T-helper 17 cell (primary cell): ENCODE measurements around the gene F13B. TPM values are rescaled to one million over a fixed set of nuclear protein-coding genes. Genes with fewer than 3 reads are reported as not detected.
"Not testable (repeated sequence)": the region's sequence is repeated elsewhere in the genome, so short reads cannot be mapped to it uniquely, and the experiment has no call there.

Experiments
- ATAC-seq: fragments of 150-1000 bp; cut with Tn5 transposase; 2 replicates; pipeline ENCODE4 v1.10.0; 2021; ENCODE audit warnings: mild to moderate bottlenecking, moderate library complexity
- DNase-seq, 3 donors: peaks; one replicate each; pipeline versions ENCODE4 v3.0.0 to v3.0.0-alpha.2; 2020 to 2021
- H3K9me3 ChIP-seq: one replicate; pipeline ENCODE4 v1.7.0; 2013; ENCODE audit warnings: low read length, mild to moderate bottlenecking; ENCODE audit not compliant: control insufficient read depth, poor library complexity, severe bottlenecking
- H3K27ac Mint-ChIP-seq: one replicate; pipeline ENCODE4 v1.8.0; 2022; ENCODE audit warnings: mild to moderate bottlenecking, moderate library complexity, mixed read lengths
- H3K27me3 Mint-ChIP-seq: one replicate; pipeline ENCODE4 v1.8.0; 2022; ENCODE audit warnings: mixed read lengths
- H3K36me3 Mint-ChIP-seq: one replicate; pipeline ENCODE4 v1.8.0; 2022; ENCODE audit warnings: low read depth, mixed read lengths
- H3K4me1 Mint-ChIP-seq: one replicate; pipeline ENCODE4 v1.8.0; 2022; ENCODE audit warnings: mild to moderate bottlenecking, mixed read lengths
- H3K4me3 Mint-ChIP-seq: one replicate; pipeline ENCODE4 v1.8.0; 2022; ENCODE audit warnings: mild to moderate bottlenecking, moderate library complexity, mixed read lengths
- total RNA-seq, 4 donors: library from RNA in 2 of 4; stranded (reverse) in 2 of 4; gene quantifications; one replicate each; pipeline ENCODE4 v1.2.3 and lab custom pipeline; 2022 to 2026

Gene F13B
- total RNA-seq, 2 donors from 2014 or later, result not detected

DNA sequence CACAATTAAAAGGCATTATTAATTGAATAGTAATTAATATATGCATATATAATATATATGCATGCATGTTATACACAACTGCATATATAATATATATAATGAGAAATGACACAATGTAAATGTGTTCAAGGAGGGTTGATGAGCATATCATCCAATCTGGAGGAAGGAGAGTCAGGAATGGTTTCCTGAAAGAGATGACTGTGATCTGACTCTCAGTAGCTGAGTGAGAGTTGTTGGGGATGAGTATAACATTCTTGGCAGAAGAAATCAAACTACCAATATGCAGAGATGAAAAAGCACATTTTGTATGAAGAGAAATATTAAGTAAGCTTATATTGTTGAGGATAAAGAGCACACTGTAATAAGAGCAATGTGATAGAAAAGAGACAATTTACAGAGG lies 37.3 kb downstream of the F13B start:
- H3K27me3 Mint-ChIP-seq, result peaks cover 4% of the 10 kb centered on the region
- H3K4me3 Mint-ChIP-seq, result no peak overlapping the region
- peaks cover 2% of the 10 kb centered on the region for H3K36me3 Mint-ChIP-seq
- no peaks in the 10 kb centered on the region for H3K4me1 Mint-ChIP-seq
- no peak for ATAC-seq
- no peaks in the 10 kb centered on the region for H3K9me3 ChIP-seq
- DNase-seq, result no peak
- no peak overlapping the region for H3K27ac Mint-ChIP-seq

DNA sequence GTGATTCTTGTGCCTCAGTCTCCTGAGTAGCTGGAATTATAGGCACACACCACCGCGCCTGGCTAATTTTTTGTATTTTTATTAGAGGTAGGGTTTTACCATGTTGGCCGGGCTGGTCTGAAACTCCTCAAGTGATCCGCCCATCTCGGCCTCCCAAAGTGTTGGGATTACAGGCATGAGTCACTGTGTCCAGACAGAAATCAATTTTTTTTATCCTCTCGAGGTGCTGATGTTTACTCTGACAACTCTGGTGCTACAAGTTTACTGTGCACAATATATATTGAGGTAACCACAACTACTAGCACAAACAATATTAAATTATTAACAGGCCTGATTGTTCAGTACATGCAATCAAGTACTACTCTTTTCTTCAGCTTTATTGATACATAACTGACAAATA lies 39.7 kb downstream of the F13B start:
- no peaks in the 10 kb centered on the region for H3K4me1 Mint-ChIP-seq
- H3K9me3 ChIP-seq, result no peaks in the 10 kb centered on the region
- DNase-seq (no peak), ATAC-seq (no peak)
- H3K4me3 Mint-ChIP-seq, result no peak overlapping the region
- H3K36me3 Mint-ChIP-seq, result no peaks in the 10 kb centered on the region
- no peaks in the 10 kb centered on the region for H3K27me3 Mint-ChIP-seq
- H3K27ac Mint-ChIP-seq, result no peak overlapping the region

DNA sequence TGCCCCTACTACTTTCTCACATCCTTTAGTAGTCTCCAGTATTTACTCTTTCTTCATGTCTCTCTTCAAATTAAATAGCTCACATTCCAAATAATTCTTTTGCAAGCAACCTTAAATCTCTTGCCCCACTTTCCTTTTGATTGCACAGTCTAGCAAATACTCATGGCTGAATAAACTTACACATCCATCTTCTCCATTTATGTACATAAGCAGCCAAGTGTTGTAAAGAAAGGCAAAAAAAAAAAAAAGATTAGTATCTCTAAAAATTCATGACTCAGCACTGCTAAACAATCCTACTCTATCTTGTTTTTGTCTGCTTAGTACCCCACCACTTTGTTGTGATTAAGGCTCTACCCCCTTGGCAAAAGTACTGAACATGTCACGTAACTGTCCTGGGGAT lies 42.6 kb downstream of the F13B start:
- Mint-ChIP-seq H3K4me3 (no peak overlapping the region), H3K27me3 (no peaks in the 10 kb centered on the region), H3K27ac (no peak overlapping the region), H3K36me3 (no peaks in the 10 kb centered on the region), H3K4me1 (no peaks in the 10 kb centered on the region)
- H3K9me3 ChIP-seq, result no peaks in the 10 kb centered on the region
- no peak for DNase-seq
- ATAC-seq, result no peak

DNA sequence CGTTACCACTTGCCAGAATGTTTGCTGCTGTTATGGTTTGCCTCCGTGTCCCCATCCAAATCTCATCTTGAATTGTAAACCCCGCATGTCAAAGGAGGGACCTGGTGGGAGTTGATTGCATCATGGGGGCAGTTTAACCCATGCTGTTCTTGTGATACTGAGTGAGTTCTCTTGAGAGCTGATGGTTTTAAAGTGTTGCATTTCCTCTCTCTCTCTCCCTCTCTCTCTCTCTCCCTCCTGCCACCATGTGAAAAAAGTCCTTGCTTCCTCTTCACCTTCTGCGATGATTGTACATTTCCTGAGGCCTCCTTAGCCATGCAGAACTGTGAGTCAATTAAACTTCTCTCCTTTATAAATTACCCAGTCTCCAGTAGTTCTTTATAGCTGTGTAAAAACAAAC lies 45.3 kb downstream of the F13B start:
- no peak for ATAC-seq
- no peaks in the 10 kb centered on the region for H3K27me3 Mint-ChIP-seq
- H3K9me3 ChIP-seq, result no peaks in the 10 kb centered on the region
- no peaks in the 10 kb centered on the region for H3K36me3 Mint-ChIP-seq
- H3K27ac Mint-ChIP-seq, result no peak overlapping the region
- no peaks in the 10 kb centered on the region for H3K4me1 Mint-ChIP-seq
- no peak for DNase-seq
- H3K4me3 Mint-ChIP-seq, result no peak overlapping the region

DNA sequence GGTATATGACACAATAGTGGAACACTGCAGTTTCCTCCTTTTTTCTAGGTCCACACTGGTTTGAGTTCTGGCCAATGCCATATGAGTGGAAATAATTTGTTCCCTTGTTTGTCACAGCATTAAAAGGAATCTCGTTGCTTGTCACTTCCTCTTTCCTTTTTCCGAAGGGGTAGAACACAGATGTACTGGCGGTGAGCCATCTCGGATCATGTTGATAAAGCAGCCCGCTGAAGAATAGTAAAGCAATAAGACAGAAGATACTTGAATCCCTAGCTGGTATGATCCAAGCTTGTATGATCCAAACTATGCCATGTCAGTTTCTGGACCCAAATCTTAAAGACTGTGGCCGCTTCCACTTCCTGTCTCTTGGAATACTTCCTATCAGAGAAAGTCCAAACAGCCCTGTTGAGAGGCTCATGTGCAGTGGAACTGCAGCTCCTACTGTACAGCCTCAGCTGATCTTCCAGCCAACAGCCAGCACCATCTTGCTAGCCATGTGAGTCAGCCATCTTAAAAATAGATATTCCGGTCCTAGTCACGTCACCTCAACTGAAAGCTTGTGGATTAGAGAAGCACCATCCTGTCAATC lies 49.4 kb downstream of the F13B start:
- H3K27me3 Mint-ChIP-seq, result no peaks in the 10 kb centered on the region
- H3K4me3 Mint-ChIP-seq, result no peak overlapping the region
- no peaks in the 10 kb centered on the region for H3K4me1 Mint-ChIP-seq
- no peak overlapping the region for H3K27ac Mint-ChIP-seq
- DNase-seq (no peak), ATAC-seq (no peak)
- no peaks in the 10 kb centered on the region for H3K9me3 ChIP-seq
- no peaks in the 10 kb centered on the region for H3K36me3 Mint-ChIP-seq

DNA sequence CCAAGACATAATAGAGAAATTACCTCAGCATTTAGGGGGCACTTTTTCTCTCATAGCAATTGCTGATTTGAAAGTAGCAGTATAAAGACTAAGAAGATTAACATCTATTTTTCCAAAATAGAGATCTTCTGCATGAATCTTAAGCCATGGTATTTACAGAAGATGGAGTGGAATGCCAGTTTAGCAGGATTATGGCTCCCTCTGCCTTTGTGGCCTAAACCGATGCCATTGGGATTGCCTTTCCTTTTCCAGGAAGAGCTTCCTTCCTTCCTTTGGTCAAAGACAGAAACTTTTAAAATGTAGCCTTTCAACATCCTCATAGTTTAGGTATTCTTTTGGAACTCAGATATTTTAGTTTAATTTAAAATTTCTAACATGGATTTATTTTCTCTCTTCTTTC lies 50.3 kb downstream of the F13B start:
- Mint-ChIP-seq H3K4me1 (no peaks in the 10 kb centered on the region), H3K36me3 (no peaks in the 10 kb centered on the region), H3K27ac (no peak overlapping the region), H3K27me3 (no peaks in the 10 kb centered on the region), H3K4me3 (no peak overlapping the region)
- ATAC-seq (no peak), DNase-seq (no peak)
- no peaks in the 10 kb centered on the region for H3K9me3 ChIP-seq

DNA sequence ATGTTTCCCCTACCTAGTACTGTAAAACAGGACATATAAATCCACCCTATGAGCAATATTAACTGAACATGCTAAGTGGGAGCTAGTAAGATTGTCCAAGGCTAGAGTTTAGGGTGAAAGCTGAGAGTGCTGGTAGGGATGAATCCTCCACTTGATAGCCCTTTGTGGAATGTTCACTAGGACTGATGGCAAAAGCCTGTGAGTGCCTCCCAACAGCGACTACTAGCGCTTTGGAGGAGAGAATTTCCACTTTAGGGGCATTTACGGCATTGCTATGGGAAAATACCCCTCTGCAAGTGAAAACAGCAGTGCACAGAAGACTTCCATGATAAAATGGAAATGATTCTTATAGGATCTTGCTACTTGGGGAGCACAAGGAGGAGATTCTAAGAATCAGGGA lies 53.8 kb downstream of the F13B start:
- Mint-ChIP-seq H3K27me3 (no peaks in the 10 kb centered on the region), H3K27ac (no peak overlapping the region), H3K4me1 (no peaks in the 10 kb centered on the region), H3K36me3 (no peaks in the 10 kb centered on the region), H3K4me3 (no peak overlapping the region)
- DNase-seq, result no peak
- ATAC-seq, result no peak
- no peaks in the 10 kb centered on the region for H3K9me3 ChIP-seq

DNA sequence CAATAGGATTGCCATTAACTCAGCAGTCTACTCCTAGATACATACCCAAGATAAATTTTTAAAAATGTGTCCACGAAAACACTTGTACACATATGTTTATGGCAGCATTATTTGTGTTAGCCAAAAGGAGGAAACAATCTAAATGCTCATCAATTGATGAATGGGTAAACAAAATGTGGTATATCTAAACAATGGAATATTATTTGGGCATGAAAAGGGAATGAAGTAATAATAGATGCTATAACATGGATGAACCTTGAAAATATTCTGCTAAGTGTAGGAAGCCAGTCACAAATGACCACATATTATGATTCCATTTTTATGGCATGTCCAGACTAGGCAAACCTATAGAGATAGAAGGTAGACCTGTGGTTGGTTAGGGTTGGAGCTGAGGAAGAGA lies 55.4 kb downstream of the F13B start:
- no peaks in the 10 kb centered on the region for H3K9me3 ChIP-seq
- Mint-ChIP-seq H3K4me1 (no peaks in the 10 kb centered on the region), H3K27ac (no peak overlapping the region), H3K4me3 (no peak overlapping the region), H3K36me3 (no peaks in the 10 kb centered on the region), H3K27me3 (no peaks in the 10 kb centered on the region)
- DNase-seq (no peak), ATAC-seq (no peak)

DNA sequence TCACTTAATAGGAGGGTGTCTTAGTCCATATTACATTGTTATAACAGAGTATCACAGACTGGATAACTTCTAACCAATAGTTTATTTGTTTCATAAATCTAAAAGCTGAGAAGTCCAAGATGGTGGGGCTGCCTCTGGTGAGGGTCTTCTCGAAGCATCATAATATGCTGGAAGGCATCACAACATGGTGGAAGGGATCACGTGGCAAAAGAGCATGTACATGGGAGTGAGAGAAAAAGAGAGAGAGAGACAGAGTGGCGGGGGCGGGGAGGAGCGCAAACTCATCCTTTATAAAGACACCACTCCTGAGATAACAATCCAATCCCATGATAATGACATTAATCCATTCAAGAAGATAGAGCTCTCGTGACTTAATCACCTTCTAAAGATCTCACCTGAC lies 58.2 kb downstream of the F13B start:
- H3K4me1 Mint-ChIP-seq, result no peaks in the 10 kb centered on the region
- no peaks in the 10 kb centered on the region for H3K36me3 Mint-ChIP-seq
- ATAC-seq, result no peak
- DNase-seq, result no peak
- H3K9me3 ChIP-seq, result no peaks in the 10 kb centered on the region
- no peak overlapping the region for H3K4me3 Mint-ChIP-seq
- no peak overlapping the region for H3K27ac Mint-ChIP-seq
- peaks cover 6% of the 10 kb centered on the region for H3K27me3 Mint-ChIP-seq

DNA sequence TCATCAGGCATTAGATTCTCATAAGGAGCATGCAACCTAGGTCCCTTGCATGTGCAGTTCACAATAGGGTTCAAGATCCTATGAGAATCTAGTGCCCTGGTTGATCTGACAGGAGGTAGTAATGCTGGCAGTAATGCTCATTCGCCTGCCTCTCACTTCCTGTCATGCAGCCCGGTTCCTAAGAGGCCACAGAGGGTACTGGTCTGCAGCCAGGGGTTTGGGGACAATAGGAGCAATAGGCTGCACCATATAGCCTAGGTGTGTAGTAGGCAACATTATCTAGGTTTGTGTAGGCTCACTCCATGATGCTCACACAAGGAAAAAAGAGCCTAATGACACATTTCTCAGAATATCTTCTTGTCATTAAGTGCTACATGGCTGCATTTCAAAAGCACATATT lies 63.9 kb downstream of the F13B start:
- H3K9me3 ChIP-seq, result no peaks in the 10 kb centered on the region
- Mint-ChIP-seq H3K27ac (no peak overlapping the region), H3K27me3 (peaks cover 6% of the 10 kb centered on the region), H3K36me3 (no peaks in the 10 kb centered on the region), H3K4me1 (no peaks in the 10 kb centered on the region), H3K4me3 (no peak overlapping the region)
- ATAC-seq (no peak), DNase-seq (no peak)

DNA sequence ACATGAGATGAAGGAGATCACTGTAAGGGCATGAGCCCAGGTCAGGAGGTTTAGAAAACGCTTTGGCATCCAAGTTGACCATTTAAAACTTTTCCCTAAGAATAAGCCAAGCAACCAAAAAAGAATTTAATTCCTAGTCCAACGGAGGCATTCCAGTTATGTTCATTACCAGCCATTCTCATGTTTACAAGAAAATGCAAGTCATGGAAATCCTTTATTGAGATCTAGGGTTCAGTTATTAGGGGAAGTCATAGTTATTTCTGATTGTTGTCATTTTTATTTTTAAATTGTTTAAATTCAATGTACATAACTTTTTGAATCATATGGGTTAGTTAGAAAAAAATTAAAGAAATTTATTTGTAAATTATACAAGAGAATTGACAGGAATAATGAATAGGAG lies 65.2 kb downstream of the F13B start:
- no peak for ATAC-seq
- Mint-ChIP-seq H3K4me1 (no peaks in the 10 kb centered on the region), H3K4me3 (no peak overlapping the region), H3K27ac (no peak overlapping the region), H3K36me3 (no peaks in the 10 kb centered on the region), H3K27me3 (peaks cover 10% of the 10 kb centered on the region)
- no peak for DNase-seq
- no peaks in the 10 kb centered on the region for H3K9me3 ChIP-seq

DNA sequence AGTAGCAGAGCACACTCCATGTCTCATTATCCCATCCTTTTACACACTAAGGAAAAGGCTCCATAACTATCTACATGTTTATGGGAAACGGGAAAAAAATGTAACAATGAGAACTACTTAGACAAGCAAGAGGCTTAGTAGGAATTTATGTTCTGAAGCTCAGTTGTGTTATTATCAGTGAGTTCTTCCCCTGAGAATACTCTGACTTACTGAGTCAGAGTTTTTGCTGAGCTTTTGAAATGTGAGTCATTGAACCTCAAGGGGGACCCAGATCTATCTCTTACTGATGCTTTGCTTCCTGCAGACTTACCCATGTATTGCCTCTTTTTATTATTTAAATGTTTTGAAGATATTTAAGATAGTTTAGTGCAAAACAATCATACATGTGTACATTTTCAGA lies 69.6 kb downstream of the F13B start:
- Mint-ChIP-seq H3K27me3 (peaks cover 4% of the 10 kb centered on the region), H3K27ac (no peak overlapping the region), H3K36me3 (no peaks in the 10 kb centered on the region), H3K4me1 (no peaks in the 10 kb centered on the region), H3K4me3 (no peak overlapping the region)
- ATAC-seq (no peak), DNase-seq (no peak)
- no peaks in the 10 kb centered on the region for H3K9me3 ChIP-seq

DNA sequence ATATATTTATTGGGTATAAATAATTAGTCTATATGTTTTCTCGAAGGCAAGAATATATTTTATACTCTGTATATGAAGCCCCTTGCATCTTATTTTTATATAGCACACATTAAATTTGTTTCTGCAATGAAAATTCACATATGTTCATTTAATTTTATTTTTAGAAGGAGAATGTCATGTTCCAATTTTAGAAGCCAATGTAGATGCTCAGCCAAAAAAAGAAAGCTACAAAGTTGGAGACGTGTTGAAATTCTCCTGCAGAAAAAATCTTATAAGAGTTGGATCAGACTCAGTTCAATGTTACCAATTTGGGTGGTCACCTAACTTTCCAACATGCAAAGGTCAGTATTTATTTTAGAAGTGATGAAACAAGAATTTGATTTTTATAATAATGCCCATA lies 73.1 kb downstream of the F13B start:
- Mint-ChIP-seq H3K27me3 (peaks cover 4% of the 10 kb centered on the region), H3K36me3 (no peaks in the 10 kb centered on the region), H3K4me3 (no peak overlapping the region), H3K4me1 (no peaks in the 10 kb centered on the region), H3K27ac (no peak overlapping the region)
- H3K9me3 ChIP-seq, result no peaks in the 10 kb centered on the region
- ATAC-seq (no peak), DNase-seq (no peak)

DNA sequence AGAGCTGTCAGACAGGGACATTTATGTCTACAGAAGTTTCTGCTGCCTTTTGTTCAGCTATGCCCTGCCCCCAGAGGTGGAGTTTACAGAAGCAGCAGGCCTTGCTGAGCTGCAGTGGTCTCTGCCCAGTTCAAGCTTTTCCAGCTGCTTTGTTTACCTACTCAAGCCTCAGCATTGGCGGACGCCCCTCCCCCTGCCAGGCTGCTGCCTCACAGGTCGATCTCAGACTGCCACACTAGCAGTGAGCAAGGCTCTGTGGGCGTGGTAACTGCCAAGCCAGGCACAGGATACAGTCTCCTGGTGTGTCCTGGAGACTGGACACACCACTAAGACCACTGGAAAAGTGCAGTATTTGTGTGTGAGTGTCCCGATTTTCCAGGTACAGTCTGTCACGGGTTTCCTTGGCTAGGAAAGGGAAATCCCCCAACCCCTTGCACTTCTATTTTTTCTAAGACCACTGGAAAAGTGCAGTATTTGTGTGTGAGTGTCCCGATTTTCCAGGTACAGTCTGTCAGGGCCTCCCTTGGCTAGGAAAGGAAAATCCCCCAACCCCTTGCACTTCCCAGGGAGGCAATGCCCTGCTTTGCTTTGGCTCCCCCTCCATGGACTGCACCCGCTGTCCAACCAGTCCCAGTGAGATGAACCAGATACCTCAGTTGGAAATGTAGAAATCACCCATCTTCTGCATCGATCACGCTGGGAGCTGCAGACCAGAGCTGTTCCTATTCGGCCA lies 75.0 kb downstream of the F13B start:
- H3K4me3 Mint-ChIP-seq, H3K9me3 ChIP-seq, H3K27ac Mint-ChIP-seq, H3K4me1 Mint-ChIP-seq, H3K27me3 Mint-ChIP-seq, H3K36me3 Mint-ChIP-seq, ATAC-seq, DNase-seq: not testable (repeated sequence)
